HuH-7 (cell line): ENCODE measurements around the gene LDLRAD3.

Source experiments
- DNase-seq: peaks from one replicate; pipeline ENCODE4 v3.0.0; 2011; ENCODE audit warnings: low spot score

The LDLRAD3 gene

DNA sequence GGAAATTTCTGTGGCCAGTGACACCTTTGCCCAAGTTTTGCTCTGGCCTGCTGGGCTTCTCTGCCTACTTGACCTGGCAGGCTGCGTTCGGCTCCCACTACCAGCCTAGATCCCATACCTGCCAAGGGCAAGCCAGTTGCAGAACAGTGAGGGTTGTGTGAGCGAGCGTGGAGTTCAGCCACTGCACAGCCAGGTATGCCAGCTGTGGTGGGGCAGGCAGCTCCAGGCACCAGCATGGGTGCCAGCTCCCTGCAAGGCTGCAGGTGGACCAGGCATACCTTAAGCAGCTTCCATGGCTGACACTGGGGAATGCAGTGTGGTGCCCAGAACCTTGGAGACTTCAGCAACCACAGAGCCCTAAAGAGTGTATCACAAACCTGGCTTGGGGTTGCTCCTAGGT, 133.5 kb downstream of the LDLRAD3 start:
- DNase-seq: no peak

- DNase-seq: no peak
These were observed 134.2 kb downstream of the LDLRAD3 start for GRCh38 chr11:36077886-36078685.

- no peak for DNase-seq
These were observed 134.8 kb downstream of the LDLRAD3 start for GRCh38 chr11:36078686-36079055.

DNA sequence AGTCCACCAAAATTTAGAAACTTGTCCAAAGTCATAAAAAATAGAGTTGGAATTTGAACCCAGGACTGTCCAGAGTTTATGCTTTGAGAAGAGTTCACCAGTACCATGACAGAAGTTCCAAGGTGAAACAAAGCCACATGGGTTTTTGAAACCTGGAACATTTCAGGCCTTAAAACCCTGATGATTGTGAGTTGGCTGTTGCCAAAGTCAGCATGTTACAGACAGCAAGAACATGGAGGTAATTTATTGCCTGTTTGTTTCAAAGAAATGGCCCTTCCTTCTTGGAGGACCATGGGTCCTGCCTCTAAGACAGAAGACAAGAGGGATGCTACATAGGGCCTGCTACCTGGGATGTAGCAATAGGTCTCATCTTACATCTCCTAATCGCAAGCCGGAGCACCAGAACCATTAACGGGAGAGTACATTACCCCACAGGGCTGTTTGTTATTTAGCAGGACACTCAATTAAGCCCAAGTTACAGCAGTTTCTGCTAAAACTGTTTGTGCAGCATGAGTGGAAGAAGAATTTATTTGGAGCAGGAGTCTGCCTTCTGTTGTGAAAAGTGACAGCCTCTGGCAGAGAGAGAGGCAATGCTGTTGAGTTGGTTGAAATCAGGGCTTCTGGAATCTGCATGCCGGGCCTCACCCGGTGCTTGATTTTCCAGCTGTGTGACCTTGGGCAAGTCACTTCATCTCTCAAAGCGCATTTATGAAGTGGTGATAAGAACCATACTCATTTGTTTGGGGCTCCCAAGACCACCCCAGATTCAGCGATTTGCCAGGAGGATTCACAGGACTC, 136.2 kb downstream of the LDLRAD3 start:
- no peak for DNase-seq

DNA sequence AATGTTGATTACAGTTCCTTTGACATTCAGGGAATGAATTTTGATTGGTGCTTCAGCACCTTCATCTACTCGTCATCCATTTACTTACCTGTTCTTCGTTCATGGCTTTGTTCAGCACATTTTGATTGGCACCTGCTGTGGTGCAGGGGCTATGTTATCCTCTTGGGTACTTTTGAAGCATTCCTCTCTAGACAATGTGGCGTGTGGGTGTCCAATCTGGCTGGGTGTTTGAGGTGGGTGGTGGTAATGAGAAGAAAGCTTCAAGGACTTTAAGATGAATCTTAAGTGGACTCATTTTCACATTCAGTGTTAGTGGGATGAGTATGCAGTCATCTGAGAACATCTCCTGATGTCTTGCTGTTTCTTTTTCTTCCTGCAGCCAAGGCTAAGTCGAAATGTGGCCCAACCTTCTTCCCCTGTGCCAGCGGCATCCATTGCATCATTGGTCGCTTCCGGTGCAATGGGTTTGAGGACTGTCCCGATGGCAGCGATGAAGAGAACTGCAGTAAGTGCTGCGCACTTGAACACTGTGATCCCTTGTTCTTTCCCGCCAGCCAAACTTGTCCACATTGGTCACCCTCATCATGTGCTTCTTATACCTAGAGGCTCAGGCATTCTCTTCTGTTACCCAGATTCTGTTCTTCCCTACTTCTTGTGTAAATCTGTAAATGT, 137.5 kb downstream of the LDLRAD3 start:
- no peak for DNase-seq

DNA sequence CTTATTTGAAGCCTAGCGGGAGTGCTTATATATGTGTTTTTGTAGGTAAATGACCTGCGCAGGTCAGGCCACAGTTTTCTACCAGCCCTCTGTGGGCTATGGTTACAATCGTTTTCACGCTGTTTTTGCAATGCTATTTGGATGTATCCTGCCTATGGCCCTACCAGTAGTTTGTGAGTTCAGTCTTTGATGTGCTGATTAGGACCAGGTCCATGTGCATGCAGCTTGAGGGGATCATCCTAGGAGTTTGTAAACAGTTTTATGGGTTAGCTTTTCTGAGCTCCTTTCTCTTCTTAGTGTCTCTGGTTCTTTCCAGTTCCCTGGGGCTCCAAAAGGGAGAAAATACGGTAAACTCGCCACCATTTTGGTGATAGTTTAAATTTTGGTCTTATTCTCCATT, 142.5 kb downstream of the LDLRAD3 start:
- no peak for DNase-seq

DNA sequence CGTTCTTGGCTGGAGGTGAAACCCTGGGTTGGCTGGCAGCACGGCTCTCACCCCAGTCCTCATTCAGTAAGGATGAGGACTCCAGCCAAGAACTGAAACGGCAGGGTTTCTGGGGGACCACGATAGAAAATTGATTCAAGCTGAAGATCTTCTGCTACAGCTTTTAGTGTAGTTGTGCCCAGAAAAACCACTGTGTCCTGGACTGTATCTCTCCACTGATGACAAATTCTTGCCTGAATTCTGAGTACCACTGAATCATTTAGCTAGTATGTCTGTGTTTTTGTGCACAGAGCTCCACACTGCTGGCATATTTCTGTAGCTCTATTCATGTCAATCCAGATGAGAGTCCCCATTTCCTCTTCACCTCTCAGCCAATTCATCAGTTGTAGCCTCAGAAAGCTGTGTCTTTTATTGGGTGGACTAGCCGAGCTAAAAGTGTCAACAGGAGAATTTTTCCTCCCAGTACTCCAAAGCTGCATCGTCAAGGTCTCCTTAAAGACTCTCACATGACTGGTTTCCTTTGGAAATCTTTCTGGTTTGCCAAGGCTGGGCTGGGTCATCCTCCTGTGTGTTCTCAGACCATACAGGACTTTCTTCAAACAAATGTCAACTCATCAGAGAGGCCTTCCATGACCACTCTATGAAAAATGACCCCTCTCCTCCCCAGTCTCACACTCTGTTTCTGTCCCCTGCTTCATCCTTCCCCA, 144.6 kb downstream of the LDLRAD3 start:
- DNase-seq: no peak

DNA sequence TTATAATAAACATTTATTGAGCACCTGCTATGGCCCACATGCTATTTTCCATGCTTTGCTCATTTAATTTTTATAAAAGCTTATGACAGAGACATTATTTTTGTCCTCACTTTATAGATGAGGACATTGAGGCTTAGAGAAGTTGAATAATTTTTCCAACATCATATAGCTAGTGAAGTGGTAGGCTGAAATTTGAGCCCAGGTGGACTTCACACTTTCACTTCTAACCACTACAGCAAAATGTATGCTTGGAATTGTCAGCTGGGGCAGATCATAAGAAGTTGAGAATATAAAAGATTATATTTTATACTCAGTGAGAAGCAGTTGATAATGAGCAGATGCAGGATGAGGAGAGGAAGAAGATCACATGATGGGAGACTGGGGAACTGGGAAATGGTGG, 146.1 kb downstream of the LDLRAD3 start:
- DNase-seq: no peak

- DNase-seq: no peak
These were observed 146.7 kb downstream of the LDLRAD3 start for GRCh38 chr11:36090356-36091109.

DNA sequence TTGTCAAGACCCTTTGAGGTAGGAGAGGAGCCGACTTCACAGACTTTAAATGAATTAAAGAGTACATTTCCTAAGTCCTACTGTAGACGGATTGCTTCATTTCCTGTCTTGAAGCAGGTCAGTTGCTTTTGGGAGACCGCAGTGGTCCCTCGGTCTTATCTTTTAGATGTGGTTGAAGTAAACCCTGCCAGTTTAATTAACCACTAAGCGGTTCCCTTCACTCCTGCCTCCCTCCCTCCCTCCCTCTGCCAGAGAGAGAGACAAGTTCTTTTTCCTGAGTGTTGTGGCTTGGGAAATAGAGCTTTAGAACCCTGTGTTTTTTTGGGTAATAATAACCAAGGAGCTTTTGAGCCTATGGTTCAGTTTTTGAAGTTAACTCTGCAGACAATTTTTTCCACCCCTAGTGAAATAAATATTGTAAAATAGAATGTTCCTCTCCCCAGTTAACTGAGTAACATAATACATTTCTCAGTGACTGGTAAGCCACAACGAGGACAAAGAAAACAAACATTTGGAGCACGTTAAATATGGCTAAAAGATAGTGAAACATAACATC, 147.5 kb downstream of the LDLRAD3 start:
- no peak for DNase-seq

- DNase-seq: no peak
These were observed 148.6 kb downstream of the LDLRAD3 start for GRCh38 chr11:36092314-36093030.

GRCh38 chr11:36093548-36093947, 149.7 kb downstream of the LDLRAD3 start:
- DNase-seq: no peak

DNA sequence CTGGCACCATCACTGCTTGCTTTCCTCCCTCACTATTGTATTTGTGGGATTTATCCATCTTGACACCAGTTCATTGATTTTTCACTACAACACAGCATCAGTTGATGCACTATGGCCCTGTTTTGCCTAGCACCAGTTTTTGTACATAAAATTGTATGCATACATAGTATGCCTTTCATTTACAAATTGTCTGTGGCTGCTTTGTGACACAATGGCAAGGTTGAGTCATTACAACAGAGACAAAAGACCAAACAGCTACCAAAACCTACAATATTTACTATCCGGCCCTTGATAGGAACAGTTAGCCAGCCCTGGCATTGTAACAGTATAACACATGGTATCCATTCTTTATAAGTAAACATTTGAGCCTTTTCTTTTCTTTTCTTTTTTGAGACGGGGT, 150.3 kb downstream of the LDLRAD3 start:
- DNase-seq: no peak

DNA sequence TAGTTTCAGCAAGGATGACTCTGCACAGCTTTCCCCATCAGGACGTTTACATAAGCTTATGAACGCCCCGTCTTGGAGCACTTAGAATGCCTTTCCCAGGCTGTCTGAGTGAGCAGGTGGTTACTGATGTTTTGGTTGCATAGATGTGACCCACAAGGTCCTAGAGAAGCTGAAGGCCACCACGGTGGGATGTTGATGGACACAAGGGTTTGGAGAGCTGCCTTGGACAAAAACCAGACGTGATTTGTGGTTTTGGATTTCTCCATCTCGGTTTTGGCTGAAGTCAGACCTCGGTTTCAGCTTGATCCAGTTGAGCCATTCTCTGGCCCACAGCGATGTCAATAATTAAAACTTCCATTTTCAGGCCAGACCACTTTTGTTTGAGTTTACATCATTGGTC, 151.9 kb downstream of the LDLRAD3 start:
- no peak for DNase-seq

DNA sequence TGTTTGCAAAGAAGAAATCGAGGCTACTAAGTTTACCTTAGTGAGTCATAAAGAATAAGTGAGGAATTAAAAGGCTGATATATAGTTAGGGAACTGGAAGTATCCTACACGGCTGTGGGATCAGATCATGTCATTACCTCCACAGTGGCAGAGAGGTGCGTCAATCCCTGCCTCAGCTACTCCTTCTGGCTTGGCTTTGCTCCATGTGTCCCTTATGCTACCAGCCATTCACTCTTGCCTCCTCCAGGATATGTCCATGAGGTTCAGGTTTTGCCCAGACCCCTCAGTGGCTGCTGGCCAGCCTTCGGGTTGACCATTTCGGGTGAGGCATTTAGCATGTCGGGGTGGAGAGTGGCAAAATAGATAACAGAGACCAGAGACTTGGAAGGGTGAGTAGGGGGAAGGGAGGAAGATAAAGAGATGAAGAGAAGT, 153.4 kb downstream of the LDLRAD3 start:
- DNase-seq: no peak

DNA sequence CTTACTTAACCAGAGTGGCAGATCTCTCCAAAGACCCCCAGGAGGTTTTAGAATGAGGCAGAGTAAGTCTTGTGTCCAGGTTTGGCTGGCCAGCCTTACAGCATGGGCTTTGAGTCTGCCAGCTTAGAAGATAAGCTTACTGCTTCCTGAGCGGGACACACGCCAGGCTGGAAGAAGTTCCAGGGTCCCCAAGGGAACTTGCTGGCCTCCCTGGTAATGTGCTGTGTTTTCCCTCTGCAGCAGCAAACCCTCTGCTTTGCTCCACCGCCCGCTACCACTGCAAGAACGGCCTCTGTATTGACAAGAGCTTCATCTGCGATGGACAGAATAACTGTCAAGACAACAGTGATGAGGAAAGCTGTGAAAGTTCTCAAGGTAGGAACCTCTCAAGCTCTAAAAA, 154.2 kb downstream of the LDLRAD3 start:
- DNase-seq: no peak

- no peak for DNase-seq
These were observed 155.1 kb downstream of the LDLRAD3 start for GRCh38 chr11:36098853-36099375.

DNA sequence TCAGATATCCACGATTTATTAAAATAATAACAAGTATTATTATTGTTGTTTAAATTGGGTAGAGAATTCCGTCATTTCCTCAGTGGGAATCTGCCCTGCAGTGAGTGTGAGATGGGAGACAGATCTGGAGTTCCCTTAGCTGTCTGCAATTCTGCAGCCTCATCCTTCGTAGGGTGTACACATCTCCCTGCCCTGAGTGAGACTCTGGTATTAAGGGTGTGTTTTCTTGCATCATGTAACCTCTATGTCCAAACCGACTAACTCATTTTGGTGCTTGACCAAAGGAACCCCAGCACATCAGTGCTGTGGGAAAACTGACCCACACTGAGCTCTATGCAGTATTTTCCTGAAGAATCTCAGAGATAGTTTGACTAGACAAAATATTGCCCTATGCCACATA, 157.6 kb downstream of the LDLRAD3 start:
- no peak for DNase-seq

GRCh38 chr11:36102868-36103267, 159.0 kb downstream of the LDLRAD3 start:
- no peak for DNase-seq

GRCh38 chr11:36103933-36104530, 160.2 kb downstream of the LDLRAD3 start:
- no peak for DNase-seq
